ENCODE measurements around the gene GPN1.

GPN1 gene

DNA sequence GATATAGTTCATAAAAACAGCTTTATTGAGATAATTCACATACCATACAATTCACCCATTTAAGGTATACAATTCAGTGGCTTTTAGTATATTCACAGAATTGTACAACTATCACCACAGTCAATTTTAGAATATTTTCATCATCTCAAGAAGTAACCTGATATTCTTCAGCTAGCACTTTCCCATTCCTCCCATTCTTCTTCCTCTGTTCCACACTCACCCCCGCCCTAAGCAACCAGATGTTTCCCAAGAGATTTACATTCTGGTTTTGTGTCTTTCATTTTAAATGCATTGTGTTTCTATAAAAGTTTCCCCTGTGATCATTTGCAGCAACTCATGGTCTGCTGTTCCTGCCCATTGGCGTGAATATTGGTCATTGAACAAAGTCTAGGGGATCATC, 5.4 kb downstream of the GPN1 start:
- no peak for DNase-seq (ENCODE audit: low read depth)
- TF ChIP-seq, protein P1, sequence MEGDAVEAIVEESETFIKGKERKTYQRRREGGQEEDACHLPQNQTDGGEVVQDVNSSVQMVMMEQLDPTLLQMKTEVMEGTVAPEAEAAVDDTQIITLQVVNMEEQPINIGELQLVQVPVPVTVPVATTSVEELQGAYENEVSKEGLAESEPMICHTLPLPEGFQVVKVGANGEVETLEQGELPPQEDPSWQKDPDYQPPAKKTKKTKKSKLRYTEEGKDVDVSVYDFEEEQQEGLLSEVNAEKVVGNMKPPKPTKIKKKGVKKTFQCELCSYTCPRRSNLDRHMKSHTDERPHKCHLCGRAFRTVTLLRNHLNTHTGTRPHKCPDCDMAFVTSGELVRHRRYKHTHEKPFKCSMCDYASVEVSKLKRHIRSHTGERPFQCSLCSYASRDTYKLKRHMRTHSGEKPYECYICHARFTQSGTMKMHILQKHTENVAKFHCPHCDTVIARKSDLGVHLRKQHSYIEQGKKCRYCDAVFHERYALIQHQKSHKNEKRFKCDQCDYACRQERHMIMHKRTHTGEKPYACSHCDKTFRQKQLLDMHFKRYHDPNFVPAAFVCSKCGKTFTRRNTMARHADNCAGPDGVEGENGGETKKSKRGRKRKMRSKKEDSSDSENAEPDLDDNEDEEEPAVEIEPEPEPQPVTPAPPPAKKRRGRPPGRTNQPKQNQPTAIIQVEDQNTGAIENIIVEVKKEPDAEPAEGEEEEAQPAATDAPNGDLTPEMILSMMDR (IDR thresholded peaks at IDR 0.05; ENCODE audit: low read length, missing control alignments) = no peak
- no peak overlapping the region for H3K4me3 ChIP-seq (replicated peaks; ENCODE audit: low read depth, low read length)

- H3K4me3 ChIP-seq (replicated peaks; ENCODE audit: low read depth, low read length) = no peak overlapping the region
- TF ChIP-seq, protein P1 (IDR thresholded peaks at IDR 0.05; ENCODE audit: low read length, missing control alignments) = no peak
- no peak for DNase-seq (ENCODE audit: low read depth)
These were observed 7.9 kb downstream of the GPN1 start for GRCh38 chr2:27636766-27637165.

DNA sequence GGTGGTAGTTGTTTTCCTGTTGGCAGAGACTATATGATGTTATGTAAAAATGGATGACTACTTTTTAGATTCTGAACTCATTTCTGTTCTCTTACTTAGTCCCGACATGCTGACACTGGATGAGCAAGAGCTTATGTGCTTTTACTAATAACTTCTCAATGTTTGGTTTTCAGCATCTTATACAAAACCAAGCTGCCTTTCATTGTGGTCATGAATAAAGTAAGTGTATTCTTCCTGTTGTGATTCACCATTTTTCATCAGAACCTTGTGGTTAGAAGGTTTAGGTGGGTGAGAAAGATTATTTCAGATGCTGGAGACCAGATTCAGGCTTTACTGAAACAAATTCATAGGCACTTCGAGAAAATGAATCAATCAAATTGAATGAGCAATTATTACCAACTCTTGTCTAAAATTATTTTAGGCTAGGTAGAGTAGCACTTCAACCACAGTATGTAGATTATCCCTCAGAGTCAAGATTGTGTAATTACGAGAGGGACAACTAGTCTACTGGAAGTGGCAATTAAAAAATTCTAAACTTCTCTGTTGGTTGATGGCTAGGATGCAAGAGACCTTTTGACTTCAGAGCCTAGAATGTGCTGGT, 9.3 kb downstream of the GPN1 start:
- DNase-seq (ENCODE audit: low read depth) = no peak
- H3K4me3 ChIP-seq (replicated peaks; ENCODE audit: low read depth, low read length) = no peak overlapping the region
- TF ChIP-seq, protein P1 (IDR thresholded peaks at IDR 0.05; ENCODE audit: low read length, missing control alignments) = no peak

GRCh38 chr2:27638709-27639108, 9.9 kb downstream of the GPN1 start:
- no peak overlapping the region for H3K4me3 ChIP-seq (replicated peaks; ENCODE audit: low read depth, low read length)
- TF ChIP-seq, protein P1 (IDR thresholded peaks at IDR 0.05; ENCODE audit: low read length, missing control alignments) = no peak
- no peak for DNase-seq (ENCODE audit: low read depth)

DNA sequence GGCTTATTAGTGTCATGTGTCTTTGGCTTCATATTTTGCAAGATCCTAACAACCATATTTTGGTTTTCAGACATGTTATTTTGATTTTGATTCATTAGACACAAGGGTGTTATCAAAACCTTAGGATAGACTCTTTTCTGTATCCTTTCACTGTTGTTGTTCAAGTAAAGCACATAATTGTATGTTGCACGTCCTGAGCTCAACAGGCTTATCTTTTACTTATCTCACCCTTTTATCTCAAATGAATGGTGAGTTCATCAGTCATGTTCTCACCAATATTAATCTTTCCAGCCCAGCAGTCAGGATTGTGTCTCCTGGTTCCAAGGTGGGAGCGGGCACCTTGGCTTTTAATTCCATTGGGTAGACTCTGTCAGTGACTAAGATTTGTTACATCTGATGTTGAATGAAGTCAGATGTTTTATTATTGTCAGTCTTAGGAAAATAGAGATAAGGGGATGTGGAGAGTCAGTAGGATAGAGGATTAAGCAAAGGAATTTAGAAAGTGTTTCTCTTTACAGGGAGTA, 11.9 kb downstream of the GPN1 start:
- no peak for DNase-seq (ENCODE audit: low read depth)
- no peak overlapping the region for H3K4me3 ChIP-seq (replicated peaks; ENCODE audit: low read depth, low read length)
- TF ChIP-seq, protein P1 (IDR thresholded peaks at IDR 0.05; ENCODE audit: low read length, missing control alignments) = no peak

DNA sequence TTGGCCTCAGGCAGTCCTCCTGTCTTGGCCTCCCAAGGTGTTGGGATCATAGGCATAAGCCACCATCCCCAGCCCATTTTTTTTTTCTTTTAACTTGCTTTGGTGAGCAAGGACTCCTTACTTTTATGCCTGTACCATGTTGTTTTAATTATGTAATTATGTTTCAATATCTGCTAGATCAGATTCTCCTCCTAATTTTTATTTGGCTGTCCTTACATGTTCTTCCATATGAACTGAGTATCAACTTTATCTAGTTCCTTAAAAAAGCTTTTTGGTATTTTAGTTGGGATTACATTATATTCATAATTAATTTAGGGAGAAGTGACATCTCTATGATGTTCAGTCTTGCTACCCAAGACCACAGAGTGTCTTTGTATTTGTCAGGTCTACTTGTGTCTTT, 16.3 kb downstream of the GPN1 start:
- no peak overlapping the region for H3K4me3 ChIP-seq (replicated peaks; ENCODE audit: low read depth, low read length)
- no peak for DNase-seq (ENCODE audit: low read depth)
- TF ChIP-seq, protein P1 (IDR thresholded peaks at IDR 0.05; ENCODE audit: low read length, missing control alignments) = no peak

DNA sequence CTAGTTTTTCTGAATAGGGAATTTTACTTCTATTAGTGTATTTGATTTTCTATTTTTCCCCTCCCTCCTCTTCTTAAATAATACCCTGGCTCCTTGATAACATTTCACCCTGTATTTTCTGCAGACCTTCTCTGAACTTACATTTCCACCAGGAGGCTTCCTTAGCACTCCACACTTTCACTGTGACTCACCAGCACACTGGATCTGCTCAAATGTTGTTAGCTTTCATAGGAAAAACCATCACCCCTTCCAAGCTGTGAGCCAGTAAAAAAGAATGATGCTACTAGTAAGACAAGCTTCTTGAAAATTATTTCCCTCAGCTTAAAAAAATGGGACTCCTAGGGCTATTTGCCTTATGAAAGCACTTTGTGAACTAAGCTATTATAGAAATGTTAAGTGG, 18.4 kb downstream of the GPN1 start:
- no peak overlapping the region for H3K4me3 ChIP-seq (replicated peaks; ENCODE audit: low read depth, low read length)
- TF ChIP-seq, protein P1 (IDR thresholded peaks at IDR 0.05; ENCODE audit: low read length, missing control alignments) = no peak
- no peak for DNase-seq (ENCODE audit: low read depth)
